Colonic mucosa (tissue), 4 donors: ENCODE results near the gene CPM. TPM values are rescaled to one million over a fixed set of nuclear protein-coding genes. Genes with fewer than 3 reads are reported as not detected.

Experiments
- DNase-seq: peaks from one replicate; pipeline ENCODE4 v3.0.0-alpha.2; 2020
- H3K27ac ChIP-seq: fragments of 200-600 bp; one replicate; pipeline ENCODE4 v1.8.0; 2021
- H3K27me3 ChIP-seq: fragments of 200-600 bp; one replicate; pipeline ENCODE4 v1.8.0; 2021
- H3K36me3 ChIP-seq: fragments of 200-600 bp; one replicate; pipeline ENCODE4 v1.8.0; 2021
- H3K4me1 ChIP-seq: fragments of 200-600 bp; one replicate; pipeline ENCODE4 v1.8.0; 2021; ENCODE audit warnings: mild to moderate bottlenecking
- H3K4me3 ChIP-seq: fragments of 200-600 bp; one replicate; pipeline ENCODE4 v1.8.0; 2021
- H3K9ac ChIP-seq, 2 donors: one replicate each; pipeline ENCODE4 v1.7.0; 2013; ENCODE audit warnings: control low read depth in 2 of 2, low read depth in 2 of 2, low read length in 2 of 2
- H3K9me3 ChIP-seq: fragments of 200-600 bp; one replicate; pipeline ENCODE4 v1.8.0; 2021
- CTCF ChIP-seq: fragments of 200-600 bp; IDR thresholded peaks from one replicate; pipeline ENCODE4 v1.8.0; 2022; ENCODE audit warnings: antibody characterized with exemption, mild to moderate bottlenecking
- intact Hi-C: fragments of 100-400 bp; cut with DNase I; formaldehyde crosslinking; loops from one replicate; pipeline ENCODE4 v1.14.1; 2022
- total RNA-seq, 2 donors: library from RNA; stranded (reverse); fragmentation: NEBNext Ultra II Directional in 1 of 2; extraction: Animal tissue kit (Norgen Biotek cat#: 25700) in 1 of 2; gene quantifications; one replicate each; pipeline ENCODE4 v1.2.1, GENCODE V29; 2021
- donor health status: healthy.
- donor health status: DM: no; HTN: no; CAD: no.
- donor health status: DM: no; HTN: no; CAD: no.

Gene CPM
- total RNA-seq, 2 donors from 2014 or later, result 30.0 to 40.3 TPM

- H3K9ac ChIP-seq, result no peak overlapping the region
- no peak for DNase-seq
- H3K9me3 ChIP-seq, result no peaks in the 10 kb centered on the region
- no peaks in the 10 kb centered on the region for H3K36me3 ChIP-seq
- H3K27me3 ChIP-seq, result no peaks in the 10 kb centered on the region
- intact Hi-C loops, result no loop called here
- H3K27ac ChIP-seq, result no peak overlapping the region
- no peak overlapping the region for H3K4me3 ChIP-seq
- no peaks in the 10 kb centered on the region for H3K4me1 ChIP-seq
- TF ChIP-seq CTCF, result no peak
Observed at GRCh38 chr12:68850390-68850789, 82.6 kb downstream of the CPM start.

GRCh38 chr12:68846811-68847210, 86.2 kb downstream of the CPM start:
- H3K4me1 ChIP-seq, result no peaks in the 10 kb centered on the region
- no peaks in the 10 kb centered on the region for H3K36me3 ChIP-seq
- TF ChIP-seq CTCF, result no peak
- intact Hi-C loops, result no loop called here
- no peak for DNase-seq
- H3K4me3 ChIP-seq, result no peak overlapping the region
- H3K27ac ChIP-seq, result no peak overlapping the region
- H3K9ac ChIP-seq, result no peak overlapping the region
- no peaks in the 10 kb centered on the region for H3K27me3 ChIP-seq
- H3K9me3 ChIP-seq, result no peaks in the 10 kb centered on the region

- Histone ChIP-seq H3K4me1 (no peaks in the 10 kb centered on the region), H3K9ac (no peak overlapping the region), H3K9me3 (no peaks in the 10 kb centered on the region), H3K36me3 (no peaks in the 10 kb centered on the region), H3K27ac (no peak overlapping the region), H3K27me3 (no peaks in the 10 kb centered on the region), H3K4me3 (no peak overlapping the region)
- intact Hi-C loops, result no loop called here
- TF ChIP-seq CTCF, result no peak
- no peak for DNase-seq
Observed at GRCh38 chr12:68844788-68845695, 87.9 kb downstream of the CPM start.

- Histone ChIP-seq H3K4me1 (no peaks in the 10 kb centered on the region), H3K36me3 (peaks cover 3% of the 10 kb centered on the region), H3K9me3 (no peaks in the 10 kb centered on the region), H3K9ac (no peak overlapping the region), H3K27ac (no peak overlapping the region), H3K4me3 (no peak overlapping the region), H3K27me3 (no peaks in the 10 kb centered on the region)
- DNase-seq, result no peak
- no peak for TF ChIP-seq CTCF
- intact Hi-C loops, result no loop called here
Observed at GRCh38 chr12:68844318-68844745, 88.6 kb downstream of the CPM start.

- H3K36me3 ChIP-seq, result peaks cover 9% of the 10 kb centered on the region
- intact Hi-C loops, result no loop called here
- no peaks in the 10 kb centered on the region for H3K4me1 ChIP-seq
- H3K27me3 ChIP-seq, result no peaks in the 10 kb centered on the region
- H3K9ac ChIP-seq, result no peak overlapping the region
- TF ChIP-seq CTCF, result no peak
- H3K27ac ChIP-seq, result no peak overlapping the region
- no peak for DNase-seq
- no peaks in the 10 kb centered on the region for H3K9me3 ChIP-seq
- no peak overlapping the region for H3K4me3 ChIP-seq
Observed at GRCh38 chr12:68842784-68843567, 90.0 kb downstream of the CPM start.
